ENCODE results near the gene MAFF.

DNA sequence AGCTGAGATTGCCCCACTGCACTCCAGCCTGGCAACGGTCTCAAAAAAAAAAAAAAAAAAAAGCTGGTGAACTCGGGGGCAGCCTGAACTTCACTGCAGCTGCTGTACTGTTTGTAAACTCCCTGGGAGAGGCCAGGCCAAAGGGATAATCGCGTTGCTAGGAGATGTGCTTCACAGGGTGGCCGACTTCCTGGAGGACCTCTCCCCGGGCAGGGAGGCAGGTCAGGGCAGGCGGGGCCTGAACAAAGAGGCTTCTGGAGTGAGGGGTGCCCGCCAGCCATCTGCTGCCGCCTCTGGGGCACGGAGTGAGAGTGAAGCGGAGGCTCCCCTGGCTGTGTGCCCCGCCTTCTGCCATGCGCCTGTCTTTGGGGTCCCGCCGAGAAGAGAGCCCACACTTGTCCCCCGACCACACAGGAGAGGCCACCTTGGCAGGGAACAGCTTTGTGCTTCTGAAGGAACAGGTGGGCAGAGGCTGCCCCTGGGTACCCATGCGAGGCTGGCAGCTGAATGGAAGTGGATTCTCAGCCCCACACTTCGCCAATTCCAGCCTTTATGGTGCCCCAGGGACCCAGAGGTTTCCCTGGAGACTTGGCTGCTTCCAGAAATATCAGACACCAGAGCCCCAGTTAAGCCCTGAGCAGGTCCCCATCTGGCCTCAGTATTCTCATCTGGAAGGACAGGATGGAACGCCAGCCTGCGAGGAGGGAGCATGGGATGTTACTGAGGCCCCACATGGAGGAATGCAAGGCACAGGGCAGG, 41.4 kb downstream of the MAFF start:
- TF ChIP-seq, protein P1, sequence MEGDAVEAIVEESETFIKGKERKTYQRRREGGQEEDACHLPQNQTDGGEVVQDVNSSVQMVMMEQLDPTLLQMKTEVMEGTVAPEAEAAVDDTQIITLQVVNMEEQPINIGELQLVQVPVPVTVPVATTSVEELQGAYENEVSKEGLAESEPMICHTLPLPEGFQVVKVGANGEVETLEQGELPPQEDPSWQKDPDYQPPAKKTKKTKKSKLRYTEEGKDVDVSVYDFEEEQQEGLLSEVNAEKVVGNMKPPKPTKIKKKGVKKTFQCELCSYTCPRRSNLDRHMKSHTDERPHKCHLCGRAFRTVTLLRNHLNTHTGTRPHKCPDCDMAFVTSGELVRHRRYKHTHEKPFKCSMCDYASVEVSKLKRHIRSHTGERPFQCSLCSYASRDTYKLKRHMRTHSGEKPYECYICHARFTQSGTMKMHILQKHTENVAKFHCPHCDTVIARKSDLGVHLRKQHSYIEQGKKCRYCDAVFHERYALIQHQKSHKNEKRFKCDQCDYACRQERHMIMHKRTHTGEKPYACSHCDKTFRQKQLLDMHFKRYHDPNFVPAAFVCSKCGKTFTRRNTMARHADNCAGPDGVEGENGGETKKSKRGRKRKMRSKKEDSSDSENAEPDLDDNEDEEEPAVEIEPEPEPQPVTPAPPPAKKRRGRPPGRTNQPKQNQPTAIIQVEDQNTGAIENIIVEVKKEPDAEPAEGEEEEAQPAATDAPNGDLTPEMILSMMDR (IDR thresholded peaks at IDR 0.05; ENCODE audit: low read length): no peak
- no peak for TF ChIP-seq EZH2 (IDR thresholded peaks at IDR 0.05; ENCODE audit: borderline replicate concordance, low read length)
